Liver (tissue), 9 donors: ENCODE data around the gene ACACA. TPM values are rescaled to one million over a fixed set of nuclear protein-coding genes. Genes with fewer than 3 reads are reported as not detected.

Experiments
- DNase-seq: peaks from one replicate; pipeline ENCODE4 v3.0.0-alpha.2; 2017; ENCODE audit warnings: low spot score
- H3K27ac ChIP-seq, 2 donors: one replicate each; pipeline ENCODE4 v1.7.0; 2013; ENCODE audit warnings: inconsistent platforms in 2 of 2, low read length in 2 of 2, control low read depth in 1 of 2, low read depth in 1 of 2, mild to moderate bottlenecking in 1 of 2
- H3K27me3 ChIP-seq, 4 donors: one replicate each; pipeline versions ENCODE4 v1.6.1 to v1.7.0; 2013; ENCODE audit warnings: low read length in 3 of 4, inconsistent platforms in 1 of 4, mild to moderate bottlenecking in 1 of 4, moderate library complexity in 1 of 4; ENCODE audit not compliant: control insufficient read depth in 4 of 4, insufficient read depth in 4 of 4
- H3K36me3 ChIP-seq, 4 donors: one replicate each; pipeline versions ENCODE4 v1.6.1 to v1.7.0; 2013; ENCODE audit warnings: low read length in 3 of 4, mild to moderate bottlenecking in 3 of 4, low read depth in 1 of 4, moderate library complexity in 1 of 4; ENCODE audit not compliant: control insufficient read depth in 4 of 4, insufficient read depth in 3 of 4
- H3K4me1 ChIP-seq, 4 donors: one replicate each; pipeline versions ENCODE4 v1.6.1 to v1.7.0; 2013; ENCODE audit warnings: low read length in 3 of 4, mild to moderate bottlenecking in 3 of 4, moderate library complexity in 1 of 4; ENCODE audit not compliant: control insufficient read depth in 4 of 4, insufficient read depth in 4 of 4
- H3K4me3 ChIP-seq, 3 donors: one replicate each; pipeline versions ENCODE4 v1.6.1 to v1.7.0; 2013; ENCODE audit warnings: low read length in 3 of 3, control low read depth in 1 of 3, low read depth in 1 of 3, mild to moderate bottlenecking in 1 of 3
- H3K9ac ChIP-seq, 2 donors: one replicate each; pipeline ENCODE4 v1.7.0; 2013; ENCODE audit warnings: low read length in 2 of 2, mild to moderate bottlenecking in 2 of 2, moderate library complexity in 2 of 2, control low read depth in 1 of 2, low read depth in 1 of 2
- H3K9me3 ChIP-seq, 4 donors: one replicate each; pipeline versions ENCODE4 v1.6.1 to v1.7.0; 2013; ENCODE audit warnings: low read length in 3 of 4; ENCODE audit not compliant: control insufficient read depth in 4 of 4
- ATF3 ChIP-seq: IDR thresholded peaks from 2 replicates; pipeline ENCODE4 v1.6.1; 2016; ENCODE audit warnings: antibody characterized with exemption
- FOXA1 ChIP-seq: IDR thresholded peaks from 2 replicates; pipeline ENCODE4 v1.6.1; 2016; ENCODE audit warnings: antibody characterized with exemption
- FOXA2 ChIP-seq: IDR thresholded peaks from 2 replicates; pipeline ENCODE4 v1.6.1; 2016; ENCODE audit warnings: antibody characterized with exemption
- GABPA ChIP-seq, 2 donors: IDR thresholded peaks in 1 of 2; conservative IDR thresholded peaks in 1 of 2; 2 replicates each; pipeline ENCODE4 v1.6.1; 2016; ENCODE audit warnings: antibody characterized with exemption in 2 of 2, mild to moderate bottlenecking in 1 of 2, moderate library complexity in 1 of 2
- HNF4A ChIP-seq, 2 donors: conservative IDR thresholded peaks; 2 replicates each; pipeline ENCODE4 v1.6.1; 2016; ENCODE audit warnings: antibody characterized with exemption in 2 of 2, mild to moderate bottlenecking in 2 of 2
- HNF4G ChIP-seq: IDR thresholded peaks from 2 replicates; pipeline ENCODE4 v1.6.1; 2016; ENCODE audit warnings: antibody characterized with exemption
- JUND ChIP-seq, 2 donors: IDR thresholded peaks; 2 replicates each; pipeline ENCODE4 v1.6.1; 2016; ENCODE audit warnings: antibody characterized with exemption in 2 of 2
- RAD21 ChIP-seq, 2 donors: IDR thresholded peaks; 2 replicates each; pipeline ENCODE4 v1.6.1; 2016; ENCODE audit warnings: antibody characterized with exemption in 2 of 2, mild to moderate bottlenecking in 2 of 2
- REST ChIP-seq: IDR thresholded peaks from 2 replicates; pipeline ENCODE4 v1.6.1; 2016; ENCODE audit warnings: antibody characterized with exemption, mild to moderate bottlenecking
- RXRA ChIP-seq, 2 donors: IDR thresholded peaks; 2 replicates each; pipeline ENCODE4 v1.6.1; 2017 to 2018; ENCODE audit warnings: antibody characterized with exemption in 2 of 2, mild to moderate bottlenecking in 1 of 2
- SP1 ChIP-seq: IDR thresholded peaks from 2 replicates; pipeline ENCODE4 v1.6.1; 2018; ENCODE audit warnings: antibody characterized with exemption, mild to moderate bottlenecking
- TAF1 ChIP-seq: conservative IDR thresholded peaks from 2 replicates; pipeline ENCODE4 v1.6.1; 2016; ENCODE audit warnings: antibody characterized with exemption, mild to moderate bottlenecking
- YY1 ChIP-seq: IDR thresholded peaks from 2 replicates; pipeline ENCODE4 v1.6.1; 2016; ENCODE audit warnings: antibody characterized with exemption, mild to moderate bottlenecking
- WGBS: extraction: QIAGEN DNeasy Blood & Tissue Kit; methylation state at CpG from one replicate; pipeline ENCODE4 v1.1.7; 2013; 5-methylcytosine and 5-hydroxymethylcytosine counted together
- polyA plus RNA-seq, 2 donors: library from polyadenylated mRNA; stranded (reverse) in 1 of 2; unstranded in 1 of 2; fragments of 200-250 nt in 1 of 2; fragments of >200 nt in 1 of 2; fragmentation: Nextera tagmentation in 1 of 2; extraction: Ambion mirVana in 1 of 2; gene quantifications; one replicate each; pipeline versions ENCODE4 v1.2.1 to v1.2.3, GENCODE V29; 2013 to 2015
- total RNA-seq, 2 donors: library from RNA; depleted of rRNA; stranded (reverse); fragments of >200 nt; gene quantifications; one replicate each; pipeline ENCODE4 v1.2.3, GENCODE V29; 2014
- TF ChIP-seq, protein P1 (sequence below): fragments of 150-350 bp; IDR thresholded peaks from 2 replicates; pipeline ENCODE4 v1.5.1; 2017; ENCODE audit warnings: improper control_type of control experiment, low read depth, low read length; ENCODE audit not compliant: missing input control
- TF ChIP-seq, protein P2 (sequence below): IDR thresholded peaks from 2 replicates; pipeline ENCODE4 v1.6.1; 2016; ENCODE audit warnings: antibody characterized with exemption
- TF ChIP-seq, protein P3 (sequence below): IDR thresholded peaks from 2 replicates; pipeline ENCODE4 v1.6.1; 2016; ENCODE audit warnings: antibody characterized with exemption
- donor health status: healthy.
- donor health status: healthy.
- donor health status: healthy.
- donor health status: healthy.
- donor health status: healthy.

Gene ACACA
- total and polyA plus RNA-seq, 4 donors, result 14.8 to 49.5 (median 31.2) TPM

- H3K4me3 ChIP-seq, result no peak overlapping the region
- H3K9ac ChIP-seq, result no peak overlapping the region
- no peak for DNase-seq
- no peaks in the 10 kb centered on the region for H3K4me1 ChIP-seq
- H3K27ac ChIP-seq, result no peak overlapping the region
- H3K9me3 ChIP-seq, result no peaks in the 10 kb centered on the region
- no peak for TF ChIP-seq RXRA (IDR thresholded peaks at IDR 0.05)
- no peak for TF ChIP-seq SP1
- no peak for TF ChIP-seq HNF4A (conservative IDR thresholded peaks at IDR 0.05)
- no peak for TF ChIP-seq REST
- no peak for TF ChIP-seq HNF4G
- no peak for TF ChIP-seq FOXA1
- TF ChIP-seq, protein P1, sequence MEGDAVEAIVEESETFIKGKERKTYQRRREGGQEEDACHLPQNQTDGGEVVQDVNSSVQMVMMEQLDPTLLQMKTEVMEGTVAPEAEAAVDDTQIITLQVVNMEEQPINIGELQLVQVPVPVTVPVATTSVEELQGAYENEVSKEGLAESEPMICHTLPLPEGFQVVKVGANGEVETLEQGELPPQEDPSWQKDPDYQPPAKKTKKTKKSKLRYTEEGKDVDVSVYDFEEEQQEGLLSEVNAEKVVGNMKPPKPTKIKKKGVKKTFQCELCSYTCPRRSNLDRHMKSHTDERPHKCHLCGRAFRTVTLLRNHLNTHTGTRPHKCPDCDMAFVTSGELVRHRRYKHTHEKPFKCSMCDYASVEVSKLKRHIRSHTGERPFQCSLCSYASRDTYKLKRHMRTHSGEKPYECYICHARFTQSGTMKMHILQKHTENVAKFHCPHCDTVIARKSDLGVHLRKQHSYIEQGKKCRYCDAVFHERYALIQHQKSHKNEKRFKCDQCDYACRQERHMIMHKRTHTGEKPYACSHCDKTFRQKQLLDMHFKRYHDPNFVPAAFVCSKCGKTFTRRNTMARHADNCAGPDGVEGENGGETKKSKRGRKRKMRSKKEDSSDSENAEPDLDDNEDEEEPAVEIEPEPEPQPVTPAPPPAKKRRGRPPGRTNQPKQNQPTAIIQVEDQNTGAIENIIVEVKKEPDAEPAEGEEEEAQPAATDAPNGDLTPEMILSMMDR, result no peak
- no peak for TF ChIP-seq TAF1
- TF ChIP-seq GABPA (IDR thresholded peaks at IDR 0.05 in 1 of 2, conservative IDR thresholded peaks at IDR 0.05 in 1 of 2), result no peak
- no peak for TF ChIP-seq RAD21 (IDR thresholded peaks at IDR 0.05)
- TF ChIP-seq FOXA2, result no peak
- no peak for TF ChIP-seq YY1
- TF ChIP-seq, protein P2, sequence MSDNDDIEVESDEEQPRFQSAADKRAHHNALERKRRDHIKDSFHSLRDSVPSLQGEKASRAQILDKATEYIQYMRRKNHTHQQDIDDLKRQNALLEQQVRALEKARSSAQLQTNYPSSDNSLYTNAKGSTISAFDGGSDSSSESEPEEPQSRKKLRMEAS, result no peak
- no peak for TF ChIP-seq JUND (IDR thresholded peaks at IDR 0.05)
- TF ChIP-seq, protein P3, sequence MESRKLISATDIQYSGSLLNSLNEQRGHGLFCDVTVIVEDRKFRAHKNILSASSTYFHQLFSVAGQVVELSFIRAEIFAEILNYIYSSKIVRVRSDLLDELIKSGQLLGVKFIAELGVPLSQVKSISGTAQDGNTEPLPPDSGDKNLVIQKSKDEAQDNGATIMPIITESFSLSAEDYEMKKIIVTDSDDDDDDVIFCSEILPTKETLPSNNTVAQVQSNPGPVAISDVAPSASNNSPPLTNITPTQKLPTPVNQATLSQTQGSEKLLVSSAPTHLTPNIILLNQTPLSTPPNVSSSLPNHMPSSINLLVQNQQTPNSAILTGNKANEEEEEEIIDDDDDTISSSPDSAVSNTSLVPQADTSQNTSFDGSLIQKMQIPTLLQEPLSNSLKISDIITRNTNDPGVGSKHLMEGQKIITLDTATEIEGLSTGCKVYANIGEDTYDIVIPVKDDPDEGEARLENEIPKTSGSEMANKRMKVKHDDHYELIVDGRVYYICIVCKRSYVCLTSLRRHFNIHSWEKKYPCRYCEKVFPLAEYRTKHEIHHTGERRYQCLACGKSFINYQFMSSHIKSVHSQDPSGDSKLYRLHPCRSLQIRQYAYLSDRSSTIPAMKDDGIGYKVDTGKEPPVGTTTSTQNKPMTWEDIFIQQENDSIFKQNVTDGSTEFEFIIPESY, result no peak
- peaks cover 7 to 68% (median 33%) of the 10 kb centered on the region in 4 donors for H3K36me3 ChIP-seq
- 88% methylated on average over 2 of the region's 2 CpGs for WGBS
- H3K27me3 ChIP-seq, result no peaks in the 10 kb centered on the region
These were observed 314.6 kb downstream of the ACACA start for GRCh38 chr17:37092071-37092470.

- DNase-seq, result no peak
- Histone ChIP-seq H3K9ac (no peak overlapping the region), H3K27me3 (no peaks in the 10 kb centered on the region), H3K27ac (no peak overlapping the region), H3K4me3 (no peak overlapping the region), H3K36me3 (peaks cover 5 to 68% (median 29%) of the 10 kb centered on the region in 4 donors), H3K9me3 (no peaks in the 10 kb centered on the region), H3K4me1 (no peaks in the 10 kb centered on the region)
- 88% methylated on average over 3 of the region's 3 CpGs for WGBS
- TF ChIP-seq JUND (IDR thresholded peaks at IDR 0.05) (no peak), RAD21 (IDR thresholded peaks at IDR 0.05) (no peak), HNF4A (conservative IDR thresholded peaks at IDR 0.05) (no peak), YY1 (no peak), ATF3 (no peak), FOXA2 (no peak)
These were observed 315.7 kb downstream of the ACACA start for GRCh38 chr17:37090941-37091340.
